ENCODE data around the gene CAMTA1.

Gene CAMTA1

DNA sequence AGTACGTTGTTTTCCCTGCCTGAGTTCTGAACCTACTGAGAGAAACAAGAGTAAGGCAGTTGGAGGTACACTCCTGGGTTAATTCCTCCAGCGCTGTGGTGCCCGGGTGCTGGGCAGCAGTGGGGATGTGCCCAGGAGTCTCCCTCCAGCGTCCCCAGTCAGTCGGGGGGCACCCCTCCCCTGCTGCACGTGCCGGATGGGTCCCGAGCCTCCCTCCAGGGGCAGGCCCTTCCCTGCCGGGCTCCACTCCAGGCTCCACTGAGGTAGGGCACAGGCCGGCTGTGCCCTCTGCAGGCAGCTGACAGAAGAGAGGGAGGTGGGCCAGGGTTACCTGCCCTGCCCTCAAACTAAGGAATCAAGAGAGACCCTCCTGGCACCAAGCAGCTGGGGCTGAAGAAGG, 747.8 kb downstream of the CAMTA1 start:
- no peak for DNase-seq

DNA sequence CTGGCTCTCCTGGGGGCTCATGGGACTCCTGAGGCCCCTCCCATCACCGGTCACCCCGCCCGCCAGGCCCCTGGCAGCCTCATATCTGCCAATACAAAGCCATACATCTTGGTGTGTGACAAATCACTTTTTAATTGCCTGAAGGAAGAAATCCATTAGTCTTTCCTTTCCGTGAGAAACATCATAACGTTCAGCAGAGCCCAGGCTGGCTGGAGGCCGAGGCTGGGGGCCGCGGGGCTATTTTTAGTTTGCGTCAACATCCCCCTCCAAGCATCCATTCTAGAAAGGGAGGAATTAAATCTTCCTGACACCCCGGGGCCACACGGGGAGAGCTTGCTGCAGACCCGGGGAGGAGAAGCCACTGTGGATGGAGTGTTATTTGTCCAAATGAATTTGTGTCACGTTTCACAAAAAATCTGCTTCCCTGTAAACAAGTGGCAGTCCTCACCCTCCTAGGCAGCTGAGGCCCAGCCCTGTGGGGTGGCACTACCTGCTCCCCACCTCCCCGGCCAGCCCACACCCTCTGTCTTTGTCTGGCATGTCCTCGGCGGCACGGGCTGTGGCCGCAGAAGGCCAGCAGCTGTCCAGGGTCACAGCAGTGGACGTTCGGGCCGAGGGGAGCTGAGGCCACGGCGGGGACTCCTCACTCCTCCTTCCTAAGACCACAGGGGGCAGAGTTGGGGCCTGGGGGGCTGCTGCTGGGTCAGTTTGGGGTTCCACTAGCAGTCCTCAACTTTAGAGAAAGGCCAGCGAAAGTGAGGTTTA, 749.0 kb downstream of the CAMTA1 start:
- DNase-seq: no peak

- DNase-seq: no peak
These were observed 749.8 kb downstream of the CAMTA1 start for GRCh38 chr1:7535016-7535415.

DNA sequence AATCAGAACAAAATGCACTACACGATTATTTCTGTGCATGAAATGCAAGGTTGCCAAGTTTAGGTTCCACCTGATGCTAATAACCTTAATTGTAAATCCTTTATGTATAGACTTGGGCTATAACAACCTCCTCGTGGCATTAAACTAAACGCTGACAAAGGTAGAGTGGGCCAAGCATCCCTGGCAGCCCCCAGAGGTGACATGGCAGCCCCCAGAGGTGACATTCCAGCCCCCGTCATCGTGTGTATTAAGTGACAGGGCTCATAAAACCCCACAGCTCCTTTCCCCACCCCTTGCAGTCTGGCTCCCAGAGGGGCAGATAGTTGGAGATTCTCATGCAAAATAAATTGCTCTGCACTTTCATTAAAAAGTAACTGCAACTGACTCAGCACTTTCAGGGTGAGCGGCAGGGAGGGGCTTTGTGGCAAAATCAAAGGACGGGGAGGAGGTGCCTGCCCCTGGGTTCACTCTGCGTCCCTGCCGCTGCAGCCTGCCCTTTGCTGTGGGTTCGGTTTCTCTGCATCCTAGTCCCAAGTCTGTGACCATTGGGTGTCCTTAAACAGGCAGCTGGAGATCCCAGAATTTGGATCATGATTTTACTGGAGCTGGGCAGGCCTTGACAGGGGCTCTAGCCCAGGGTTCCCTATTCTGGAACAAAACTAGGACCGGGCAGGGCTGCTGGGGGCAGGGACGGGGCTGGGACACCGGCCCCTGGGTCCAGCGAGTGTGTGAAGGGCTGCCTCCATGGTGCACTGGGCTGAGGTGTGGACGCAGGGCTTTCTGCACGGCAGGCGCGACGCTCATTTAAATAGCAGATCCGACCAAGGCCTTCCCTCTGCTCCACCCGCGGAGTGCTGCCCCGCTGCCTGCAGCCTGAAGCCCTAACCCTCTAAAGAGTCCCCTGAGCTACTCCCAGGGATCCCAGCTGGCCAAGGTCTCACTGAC, 751.0 kb downstream of the CAMTA1 start:
- DNase-seq: no peak

- no peak for DNase-seq
These were observed 751.8 kb downstream of the CAMTA1 start for GRCh38 chr1:7536891-7537591.

DNA sequence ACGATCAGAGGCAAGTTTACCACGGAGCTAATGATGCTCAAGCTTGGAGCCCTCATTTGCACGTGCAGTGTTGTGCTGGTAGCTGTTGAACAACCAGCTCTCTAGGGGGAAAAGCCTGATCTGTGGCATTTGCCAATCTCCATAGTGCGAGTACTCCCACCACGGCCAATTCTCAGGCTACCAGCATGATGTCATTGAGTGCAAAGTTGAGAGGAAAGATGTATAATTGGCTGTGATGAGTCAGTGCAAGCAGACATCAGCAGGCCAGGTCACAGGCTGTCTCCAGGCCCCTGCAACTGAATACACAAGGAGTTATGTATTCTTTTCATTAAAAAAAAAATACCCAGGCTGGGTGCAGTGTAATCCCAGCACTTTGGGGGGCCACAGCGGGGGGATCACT, 752.8 kb downstream of the CAMTA1 start:
- no peak for DNase-seq

DNA sequence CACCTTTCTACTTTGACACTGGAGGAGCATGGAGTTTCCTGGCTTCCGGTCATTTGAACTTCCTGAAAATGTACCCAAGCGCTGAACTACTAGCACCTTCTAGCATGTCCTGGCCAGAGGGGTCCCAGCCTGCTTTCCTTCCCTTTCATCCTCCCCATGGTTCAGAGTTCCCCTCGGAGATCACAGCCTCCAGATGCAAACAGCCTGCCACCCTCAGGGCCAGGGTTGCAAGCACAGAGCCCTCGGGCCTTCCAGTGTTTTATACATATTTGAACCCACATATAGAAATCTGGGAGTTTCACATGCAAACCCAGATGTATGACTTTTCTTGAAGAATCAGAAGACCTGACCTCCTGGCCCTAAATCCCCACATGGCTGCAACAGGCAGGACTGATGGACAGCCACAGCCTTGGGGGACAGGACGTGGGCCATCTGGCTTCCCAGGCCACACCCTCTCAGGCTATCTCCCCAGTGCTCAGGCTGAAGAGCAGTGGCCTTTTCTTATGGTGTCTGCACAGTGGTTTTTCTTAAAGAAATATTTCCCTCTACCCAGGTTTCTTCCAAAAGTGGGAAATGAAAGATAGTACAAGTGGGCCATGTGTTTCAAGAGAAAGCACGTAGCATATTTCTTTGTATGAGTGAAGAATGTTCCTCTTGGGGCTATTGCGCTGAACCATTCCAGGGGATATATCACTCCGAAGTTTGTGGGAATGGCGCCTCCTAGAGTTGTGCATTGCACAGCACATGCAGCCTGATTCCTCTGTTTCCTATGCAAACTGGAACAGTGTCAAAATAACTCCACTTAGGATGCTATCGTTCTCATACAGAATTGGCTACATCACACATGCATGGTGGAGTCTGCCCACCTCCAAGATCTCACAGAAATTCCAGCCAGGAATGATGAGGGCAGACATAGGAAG, 753.9 kb downstream of the CAMTA1 start:
- DNase-seq: no peak

- DNase-seq: peak; percentile 43
These were observed 754.5 kb downstream of the CAMTA1 start for GRCh38 chr1:7539769-7540175.

DNA sequence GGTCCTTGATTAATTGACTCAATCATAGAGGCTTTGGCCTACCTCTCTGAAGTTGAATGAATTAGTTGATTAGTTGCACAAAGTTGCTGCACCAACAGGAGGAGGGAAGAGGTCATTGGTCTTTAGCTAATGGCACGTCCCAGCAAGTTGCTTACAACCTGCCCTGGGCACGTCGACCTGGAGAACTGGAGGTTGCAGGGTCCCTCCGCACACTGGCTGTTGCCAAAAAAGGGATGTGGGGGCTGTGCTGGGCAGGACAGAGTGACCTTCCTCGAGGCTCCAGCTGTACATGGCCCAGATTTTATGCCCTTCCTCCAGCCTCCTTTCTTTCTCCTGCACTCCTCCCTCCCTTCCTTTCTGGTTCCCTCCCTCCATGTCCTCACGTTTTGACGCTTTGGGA, 755.6 kb downstream of the CAMTA1 start:
- DNase-seq: no peak

GRCh38 chr1:7541629-7542028, 756.4 kb downstream of the CAMTA1 start:
- DNase-seq: no peak

- no peak for DNase-seq
These were observed 758.5 kb downstream of the CAMTA1 start for GRCh38 chr1:7543718-7544090.

- DNase-seq: no peak
These were observed 764.3 kb downstream of the CAMTA1 start for GRCh38 chr1:7549277-7550161.

- no peak for DNase-seq
These were observed 765.1 kb downstream of the CAMTA1 start for GRCh38 chr1:7550261-7550865.

- DNase-seq: no peak
These were observed 765.7 kb downstream of the CAMTA1 start for GRCh38 chr1:7550981-7551380.

GRCh38 chr1:7551442-7551841, 766.2 kb downstream of the CAMTA1 start:
- DNase-seq: no peak

- DNase-seq: no peak
These were observed 767.1 kb downstream of the CAMTA1 start for GRCh38 chr1:7552402-7552801.

DNA sequence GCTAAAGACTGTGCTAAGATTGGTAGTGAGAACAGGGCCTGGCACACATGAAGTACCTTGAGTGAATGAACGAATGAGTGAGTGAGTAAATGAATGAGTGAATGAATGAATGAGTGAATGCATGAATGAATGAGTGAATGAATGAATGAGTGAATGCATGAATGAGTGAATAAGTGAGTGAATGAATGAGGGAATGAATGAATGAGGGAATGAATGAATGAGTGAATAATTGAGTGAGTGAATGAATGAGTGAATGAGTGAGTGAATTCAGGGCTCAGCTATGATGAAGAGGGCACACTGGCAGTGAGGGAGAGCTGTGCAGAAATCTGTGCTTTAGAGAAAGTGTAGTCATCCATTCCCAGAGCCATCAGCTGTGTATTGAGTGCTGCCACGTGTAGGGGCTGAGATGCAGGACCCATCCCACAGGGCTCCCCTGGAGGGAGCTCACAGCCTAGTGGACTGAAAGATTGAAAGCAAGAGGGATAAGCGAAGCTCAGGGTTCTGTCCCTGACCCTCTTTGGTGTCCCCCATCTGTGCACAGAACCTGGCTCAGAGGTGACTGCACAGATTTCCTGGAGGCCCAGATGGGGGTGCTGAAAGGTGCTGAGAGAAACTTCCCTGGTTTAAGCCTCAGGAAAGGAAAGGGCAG, 767.9 kb downstream of the CAMTA1 start:
- no peak for DNase-seq

DNA sequence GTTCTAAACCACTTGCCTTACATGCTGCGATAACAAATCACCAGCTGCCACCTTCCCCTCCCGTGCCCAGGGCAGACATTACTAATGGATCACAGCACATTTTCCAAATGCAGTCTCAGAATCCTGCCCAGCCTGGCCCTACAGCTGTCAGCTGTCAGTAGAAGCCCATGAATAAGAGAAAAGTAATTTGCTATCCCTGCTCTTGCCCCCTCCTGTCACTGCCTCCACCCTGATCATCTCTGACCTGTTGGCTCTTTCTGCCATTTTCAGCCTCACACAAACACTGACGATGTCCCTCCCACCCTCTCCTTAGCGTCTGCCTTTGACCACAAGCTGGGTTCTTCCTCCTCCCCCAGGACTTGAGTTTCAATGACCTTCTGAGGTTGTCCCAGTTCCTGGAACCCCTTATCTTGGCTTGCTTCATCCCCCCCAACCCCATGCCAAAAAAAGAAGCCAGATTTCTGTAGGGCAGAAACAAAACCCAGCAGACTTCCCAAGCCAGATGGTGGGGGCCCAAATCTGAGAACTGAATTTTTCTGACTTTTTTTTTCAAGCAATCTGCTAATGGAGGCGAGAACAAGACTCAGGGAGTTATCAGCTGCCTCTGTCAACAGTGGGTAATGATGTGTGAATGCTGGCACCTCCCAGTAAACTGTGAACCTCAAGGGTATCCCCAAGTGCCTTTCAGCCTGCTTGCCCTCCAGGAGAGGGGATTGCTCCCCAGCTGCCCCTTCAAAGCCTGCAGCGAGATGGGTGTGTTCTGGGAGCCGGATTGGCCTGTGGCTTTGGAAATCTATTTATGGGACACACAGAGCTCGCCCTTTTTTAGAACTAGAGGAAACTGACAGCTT, 769.4 kb downstream of the CAMTA1 start:
- no peak for DNase-seq

Data from NCI-H1105 treated with DMSO at 0.1 percent for 48 hours (cell line).